GM19351 (cell line): Measurements from ENCODE around the gene ADGRV1.

Experiments used
- ATAC-seq: cut with Tn5 transposase; IDR thresholded peaks from one replicate; pipeline ENCODE4 v1.9.1; 2021; ENCODE audit warnings: mild to moderate bottlenecking, moderate library complexity; ENCODE audit not compliant: unreplicated experiment

ADGRV1 gene, protein sequence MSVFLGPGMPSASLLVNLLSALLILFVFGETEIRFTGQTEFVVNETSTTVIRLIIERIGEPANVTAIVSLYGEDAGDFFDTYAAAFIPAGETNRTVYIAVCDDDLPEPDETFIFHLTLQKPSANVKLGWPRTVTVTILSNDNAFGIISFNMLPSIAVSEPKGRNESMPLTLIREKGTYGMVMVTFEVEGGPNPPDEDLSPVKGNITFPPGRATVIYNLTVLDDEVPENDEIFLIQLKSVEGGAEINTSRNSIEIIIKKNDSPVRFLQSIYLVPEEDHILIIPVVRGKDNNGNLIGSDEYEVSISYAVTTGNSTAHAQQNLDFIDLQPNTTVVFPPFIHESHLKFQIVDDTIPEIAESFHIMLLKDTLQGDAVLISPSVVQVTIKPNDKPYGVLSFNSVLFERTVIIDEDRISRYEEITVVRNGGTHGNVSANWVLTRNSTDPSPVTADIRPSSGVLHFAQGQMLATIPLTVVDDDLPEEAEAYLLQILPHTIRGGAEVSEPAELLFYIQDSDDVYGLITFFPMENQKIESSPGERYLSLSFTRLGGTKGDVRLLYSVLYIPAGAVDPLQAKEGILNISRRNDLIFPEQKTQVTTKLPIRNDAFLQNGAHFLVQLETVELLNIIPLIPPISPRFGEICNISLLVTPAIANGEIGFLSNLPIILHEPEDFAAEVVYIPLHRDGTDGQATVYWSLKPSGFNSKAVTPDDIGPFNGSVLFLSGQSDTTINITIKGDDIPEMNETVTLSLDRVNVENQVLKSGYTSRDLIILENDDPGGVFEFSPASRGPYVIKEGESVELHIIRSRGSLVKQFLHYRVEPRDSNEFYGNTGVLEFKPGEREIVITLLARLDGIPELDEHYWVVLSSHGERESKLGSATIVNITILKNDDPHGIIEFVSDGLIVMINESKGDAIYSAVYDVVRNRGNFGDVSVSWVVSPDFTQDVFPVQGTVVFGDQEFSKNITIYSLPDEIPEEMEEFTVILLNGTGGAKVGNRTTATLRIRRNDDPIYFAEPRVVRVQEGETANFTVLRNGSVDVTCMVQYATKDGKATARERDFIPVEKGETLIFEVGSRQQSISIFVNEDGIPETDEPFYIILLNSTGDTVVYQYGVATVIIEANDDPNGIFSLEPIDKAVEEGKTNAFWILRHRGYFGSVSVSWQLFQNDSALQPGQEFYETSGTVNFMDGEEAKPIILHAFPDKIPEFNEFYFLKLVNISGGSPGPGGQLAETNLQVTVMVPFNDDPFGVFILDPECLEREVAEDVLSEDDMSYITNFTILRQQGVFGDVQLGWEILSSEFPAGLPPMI (N-terminal part only)

GRCh38 chr5:90558344-90559192 is at the start of gene ADGRV1:
TSS of gene ADGRV1 (plus strand) at chr5:90558797. CDS start at chr5:90558896, 99 bp downstream.
- ATAC-seq: peak; percentile 50

DNA sequence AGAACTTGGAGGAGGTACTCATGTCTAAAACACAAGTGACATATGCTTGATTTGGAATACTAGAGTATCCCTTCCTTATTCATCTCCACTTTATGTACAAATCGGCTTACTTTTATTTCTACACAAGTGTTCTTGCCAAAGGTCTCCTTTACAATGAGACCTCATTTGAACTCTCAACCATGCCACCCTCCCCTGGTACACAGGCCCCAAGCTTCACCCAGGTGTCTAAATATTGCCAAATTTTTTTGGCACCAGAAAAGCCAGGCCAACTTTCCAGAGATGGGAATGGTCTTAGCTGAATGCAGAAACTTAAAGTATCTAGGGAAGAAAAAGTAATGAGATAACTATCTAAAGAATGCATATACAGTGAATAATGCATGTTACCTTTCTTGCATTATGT is 48.2 kb upstream of the ADGRV1 start:
- no peak for ATAC-seq

DNA sequence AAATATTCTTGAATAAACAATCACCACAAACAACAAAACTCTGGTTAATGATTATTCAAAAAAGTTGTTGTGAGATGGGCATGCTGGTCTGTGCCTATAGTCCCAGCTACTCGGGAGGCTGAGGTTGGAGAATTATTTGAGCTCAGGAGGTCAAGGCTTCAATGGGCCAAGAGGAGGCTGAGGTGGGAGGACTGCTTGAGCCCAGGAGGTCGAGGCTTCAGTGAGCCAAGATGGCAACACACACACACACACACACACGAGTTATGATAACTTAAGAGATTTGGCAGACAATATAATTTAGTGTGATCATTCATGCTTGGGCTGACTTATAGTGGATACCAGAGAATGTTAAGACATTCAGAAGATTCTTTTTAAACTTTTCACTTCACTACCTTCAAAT is 44.1 kb upstream of the ADGRV1 start:
- no peak for ATAC-seq

GRCh38 chr5:90518661-90519060 is 39.9 kb upstream of the ADGRV1 start:
- ATAC-seq: no peak

GRCh38 chr5:90519081-90519480 is 39.5 kb upstream of the ADGRV1 start:
- ATAC-seq: no peak

- ATAC-seq: no peak
Measured at GRCh38 chr5:90528601-90529193, 29.9 kb upstream of the ADGRV1 start.

- peak; percentile 82 for ATAC-seq
Measured at GRCh38 chr5:90529194-90529938, 29.2 kb upstream of the ADGRV1 start, which contains the start of gene LYSMD3. TSS of gene LYSMD3 (minus strand) at chr5:90529584. CDS start at chr5:90525289, 4,295 bp downstream.

DNA sequence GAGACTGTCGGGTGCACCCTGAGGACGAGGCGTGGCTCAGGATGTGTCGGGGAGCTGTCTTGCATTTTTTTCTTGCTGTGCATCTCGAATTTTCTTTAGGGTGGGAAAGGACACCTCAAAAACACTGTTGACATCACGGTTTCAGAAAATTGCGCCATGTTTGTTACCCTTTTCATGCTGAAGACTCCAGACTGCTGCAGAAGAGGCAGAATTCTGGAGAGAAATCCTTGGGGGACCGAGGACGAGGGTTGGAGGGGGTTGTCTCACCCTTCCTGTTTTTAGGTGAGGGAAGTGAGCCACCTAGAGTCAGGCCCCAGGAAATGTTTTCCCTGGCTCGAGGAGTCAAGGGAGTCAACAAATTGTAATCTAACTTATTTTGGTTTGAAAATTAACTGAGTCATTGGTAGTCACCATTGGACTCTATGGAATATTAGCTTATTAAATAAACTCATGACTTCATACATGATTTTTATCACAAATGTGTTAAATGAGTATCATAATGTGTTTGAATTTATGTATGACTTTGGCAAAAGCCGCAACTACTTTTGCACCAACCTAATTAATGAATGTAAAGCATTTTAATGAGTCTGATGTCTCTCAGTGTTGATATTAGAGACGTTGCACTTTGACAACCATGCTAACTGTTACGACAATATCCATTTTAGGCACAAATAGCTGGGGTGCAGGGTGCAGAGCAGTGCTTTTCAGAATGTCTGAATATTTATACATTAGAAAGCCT is 28.5 kb upstream of the ADGRV1 start:
- peak; percentile 47 for ATAC-seq

DNA sequence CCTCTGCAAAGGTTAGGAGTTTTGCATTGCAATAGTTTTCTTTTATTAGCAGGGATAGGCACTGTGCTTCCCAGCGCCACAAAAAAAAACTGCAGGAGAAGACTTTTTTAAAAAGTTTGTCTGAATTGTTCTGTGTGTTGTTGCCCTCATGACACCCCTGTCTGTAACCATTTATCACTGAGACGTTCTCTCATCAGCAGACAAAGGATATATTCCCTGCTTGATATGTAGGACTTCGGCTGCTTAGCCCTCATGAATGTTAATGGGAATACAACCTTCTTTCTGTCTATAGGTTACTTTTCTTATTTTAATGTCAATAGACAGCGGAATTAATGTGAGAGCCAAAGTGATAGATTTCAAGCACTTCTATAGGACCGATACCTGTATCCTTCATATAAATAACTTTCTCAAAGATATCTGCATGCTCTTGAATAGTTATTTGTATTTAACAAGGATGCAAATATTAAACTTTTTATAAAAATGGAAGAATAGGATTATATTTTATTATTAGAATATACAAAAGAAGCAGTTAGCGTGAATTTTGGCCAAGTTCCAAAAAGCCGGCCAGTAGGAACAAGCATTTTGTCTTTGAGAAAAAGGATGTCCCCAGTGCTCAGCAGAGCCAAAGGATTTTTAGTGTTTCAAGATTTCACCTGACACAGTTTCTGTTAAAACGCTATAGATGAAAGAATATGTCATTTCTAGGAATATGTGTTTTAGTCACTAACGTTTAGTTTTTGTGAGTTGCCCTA is 27.7 kb upstream of the ADGRV1 start:
- no peak for ATAC-seq

DNA sequence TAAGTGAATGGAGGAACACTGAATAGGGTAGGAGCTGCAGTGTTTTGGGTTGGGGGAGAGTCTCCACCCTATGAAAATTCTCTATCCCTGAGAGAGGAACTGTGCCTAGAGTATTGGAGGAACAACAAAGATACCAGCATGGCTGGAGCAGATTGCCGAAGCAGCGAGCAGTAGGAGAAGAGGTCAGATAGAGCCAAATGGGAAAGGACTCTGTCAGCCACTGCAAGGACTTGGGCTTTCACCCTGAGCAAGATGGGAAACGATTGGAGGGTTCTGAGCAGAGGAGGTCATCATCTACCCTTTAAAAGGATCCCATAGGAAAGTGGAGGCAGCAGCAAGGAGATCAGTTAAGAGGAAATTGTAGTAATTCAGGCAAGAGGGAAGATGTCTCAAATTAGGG is 24.8 kb upstream of the ADGRV1 start:
- no peak for ATAC-seq

GRCh38 chr5:90534922-90535321 is 23.7 kb upstream of the ADGRV1 start:
- no peak for ATAC-seq

DNA sequence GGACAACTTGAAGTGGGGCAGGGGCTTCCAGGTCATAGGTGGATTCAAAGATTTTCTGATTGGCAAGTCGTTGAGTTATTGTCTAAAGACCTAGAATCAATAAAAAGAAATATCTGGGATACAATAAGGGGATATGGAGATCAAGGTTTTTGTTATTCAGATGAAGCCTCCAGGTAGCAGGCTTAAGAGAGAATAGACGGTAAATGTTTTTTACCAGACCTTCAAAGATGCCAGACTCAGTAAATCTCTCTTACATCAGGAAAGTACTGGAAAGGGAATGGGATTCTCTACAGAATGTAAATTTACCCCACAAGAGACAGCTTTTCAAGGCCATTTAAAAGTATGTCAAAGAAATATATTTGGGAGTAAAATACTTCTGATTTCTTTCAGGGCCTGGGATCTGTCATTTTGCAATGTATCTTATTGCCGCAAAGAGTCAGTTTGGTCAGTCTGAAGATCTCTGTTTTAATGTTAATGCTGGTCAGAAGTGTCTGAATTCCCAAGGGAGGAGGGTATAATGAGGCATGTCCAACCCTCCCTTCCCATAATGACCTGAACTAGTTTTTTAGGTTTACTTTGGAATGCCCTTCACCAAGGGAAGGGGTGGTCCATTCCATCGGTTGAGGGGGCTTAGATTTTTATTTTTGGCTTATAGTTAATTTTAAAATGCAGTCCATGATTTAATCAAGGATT is 15.6 kb upstream of the ADGRV1 start:
- ATAC-seq: no peak

- ATAC-seq: no peak
Measured at GRCh38 chr5:90545511-90545910, 13.1 kb upstream of the ADGRV1 start.

GRCh38 chr5:90546216-90546837 is 12.3 kb upstream of the ADGRV1 start:
- no peak for ATAC-seq

GRCh38 chr5:90547072-90547536 is 11.5 kb upstream of the ADGRV1 start:
- no peak for ATAC-seq

DNA sequence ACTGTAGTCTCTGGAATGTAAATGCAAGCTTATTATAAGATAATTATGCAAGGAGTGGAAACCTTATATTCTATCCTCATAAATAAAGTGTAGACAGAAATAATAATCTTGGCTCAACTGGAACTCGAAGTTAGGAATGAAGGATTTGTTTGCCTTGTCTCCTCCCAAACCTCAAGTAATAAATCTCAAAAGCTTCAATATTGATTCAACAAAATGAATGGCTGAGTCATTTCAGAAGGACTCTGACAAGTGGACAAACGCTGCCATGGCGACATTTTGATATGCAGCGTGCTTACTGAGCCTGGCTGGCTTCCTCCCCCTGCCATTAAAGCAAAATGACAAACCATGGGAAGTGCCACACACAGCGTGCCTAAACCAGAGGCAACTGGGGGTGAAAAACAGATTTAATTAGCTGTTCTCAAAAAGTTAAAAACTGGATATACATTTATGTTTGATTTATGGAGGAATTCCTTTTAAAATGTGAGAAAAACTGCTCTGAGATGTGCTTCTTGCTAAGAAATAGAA is 10.5 kb upstream of the ADGRV1 start:
- ATAC-seq: peak; percentile 54
